ENCODE data around the gene CCNC. TPM values are rescaled to one million over a fixed set of nuclear protein-coding genes. Genes with fewer than 3 reads are reported as not detected.

Gene CCNC
- total RNA-seq, 5 donors from 2014 or later (not counting 1 experiment from before 2014, with no cell fraction given) = 33.9 to 42.0 (median 39.1) TPM

DNA sequence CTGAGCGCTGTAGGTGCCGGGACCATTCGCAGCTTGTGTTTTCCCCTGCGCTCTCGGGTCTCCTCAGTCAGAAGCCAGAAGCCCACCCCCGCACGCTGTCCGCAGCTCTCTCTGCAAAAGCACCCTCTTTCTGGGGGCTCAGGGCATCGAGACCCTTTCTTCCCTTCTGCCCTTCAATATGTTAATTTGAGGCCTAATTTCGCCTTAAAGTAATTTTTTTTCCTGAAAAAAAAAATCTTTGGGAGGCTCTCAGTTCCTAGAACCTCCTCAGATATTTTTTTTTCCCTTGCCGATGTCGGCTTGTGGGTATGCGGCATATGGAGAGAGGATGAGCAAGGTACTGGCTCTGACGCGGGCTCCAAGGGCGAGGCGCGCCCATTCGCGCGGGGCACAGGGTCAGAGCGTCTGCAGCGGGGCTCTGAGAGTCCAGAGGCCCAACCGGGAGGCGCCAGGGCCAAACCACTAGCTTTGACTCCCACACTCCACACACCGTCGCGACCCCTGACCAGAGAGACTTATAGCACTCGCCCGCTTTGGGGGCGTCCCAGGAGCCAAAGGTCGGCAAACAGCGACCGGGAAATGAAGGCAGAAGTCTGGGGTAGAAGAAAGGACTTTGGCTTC, 39.1 kb upstream of the CCNC start:
- Mint-ChIP-seq H3K27me3 (peaks cover 69 to 91% of the 10 kb centered on the region in 2 donors), H3K9me3 (peaks cover 0 to 10% (median 0%) of the 10 kb centered on the region in 3 donors), H3K4me1 (peaks cover 43 to 52% (median 52%) of the 10 kb centered on the region in 3 donors), H3K4me3 (no peak overlapping the region), H3K36me3 (no peaks in the 10 kb centered on the region), H3K27ac (no peak overlapping the region)
- DNase-seq (no peak), ATAC-seq (replicated peaks in 1 of 4) (no peak)
- 19% methylated on average over 11 of the region's 34 CpGs for WGBS (ENCODE audit: insufficient coverage)
- H3K36me3 ChIP-seq (ENCODE audit: control insufficient read depth in 2 of 2, extremely low read depth in 1 of 2, insufficient read depth in 1 of 2, low read length in 1 of 2) = no peaks in the 10 kb centered on the region
- CTCF ChIA-PET = no interaction called here
- H3K4me3 ChIP-seq (ENCODE audit: control insufficient read depth in 1 of 2, extremely low read depth in 1 of 2, low read length in 1 of 2) = no peak overlapping the region
- H3K9me3 ChIP-seq = no peaks in the 10 kb centered on the region
- H3K27me3 ChIP-seq (replicated peaks in 1 of 2; ENCODE audit: control insufficient read depth in 2 of 2, extremely low read depth in 1 of 2, insufficient read depth in 2 of 2, low read length in 1 of 2) = peaks cover 52 to 73% of the 10 kb centered on the region in 2 experiments
- no peak overlapping the region for H3K27ac ChIP-seq (ENCODE audit: low read length)
- peaks cover 21 to 48% of the 10 kb centered on the region in 2 experiments for H3K4me1 ChIP-seq (ENCODE audit: control insufficient read depth in 1 of 2, extremely low read depth in 1 of 2, insufficient read depth in 2 of 2, low read length in 2 of 2)
- POLR2A ChIA-PET = no interaction called here

DNA sequence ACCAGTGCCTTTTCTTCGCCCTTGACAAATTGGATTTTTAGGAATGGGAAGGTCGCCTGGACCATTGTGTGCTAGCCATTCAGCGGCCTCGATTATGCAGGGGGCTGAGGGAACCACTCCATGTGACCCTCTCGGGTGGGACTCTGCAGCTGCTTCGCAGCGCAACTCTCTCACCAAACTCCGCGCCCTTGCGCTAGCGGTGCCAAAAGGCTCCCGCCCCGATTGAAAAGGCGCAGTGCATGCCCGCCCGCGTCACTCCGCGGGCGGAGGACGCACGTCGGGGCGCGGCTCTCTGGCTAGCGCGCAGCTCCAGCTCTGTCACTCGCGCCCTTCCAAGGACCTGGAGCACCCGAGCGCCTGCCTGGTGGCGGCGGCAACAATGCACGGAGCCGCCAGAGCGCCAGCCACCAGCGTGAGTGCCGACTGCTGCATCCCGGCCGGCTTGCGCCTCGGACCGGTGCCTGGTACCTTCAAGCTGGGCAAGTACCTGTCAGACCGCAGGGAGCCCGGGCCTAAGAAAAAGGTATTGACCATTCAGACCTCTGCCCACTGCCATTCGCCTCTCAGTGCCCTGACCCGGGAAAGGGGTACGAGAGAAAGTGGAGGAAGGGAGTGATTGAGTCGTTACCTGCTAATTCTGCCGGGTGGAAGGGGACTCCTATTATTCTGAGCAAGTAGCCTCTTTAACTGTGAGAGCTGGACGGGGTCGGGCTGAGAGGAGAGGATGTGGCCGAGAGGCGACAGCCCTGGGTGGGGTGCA, 38.4 kb upstream of the CCNC start, which contains the start of gene PRDM13:
TSS of gene PRDM13 (plus strand) at position 178 of the 760 bp plus-strand sequence. CDS start at position 380, 202 bp downstream.
- WGBS (ENCODE audit: insufficient coverage) = 12% methylated on average over 48 of the region's 54 CpGs
- Mint-ChIP-seq H3K4me1 (peaks cover 45 to 56% (median 53%) of the 10 kb centered on the region in 3 donors), H3K27ac (peak within 1 kb of the TSS in 1 of 2 donors; percentile 58), H3K4me3 (no peak within 1 kb of the TSS), H3K27me3 (peaks cover 66 to 93% of the 10 kb centered on the region in 2 donors), H3K9me3 (peaks cover 0 to 10% (median 0%) of the 10 kb centered on the region in 3 donors), H3K36me3 (no peaks in the 10 kb centered on the region)
- ATAC-seq (replicated peaks in 1 of 4) = no peak
- H3K4me3 ChIP-seq (ENCODE audit: control insufficient read depth in 1 of 2, extremely low read depth in 1 of 2, low read length in 1 of 2) = peak within 1 kb of the TSS in 1 of 2 donors; percentile 19
- H3K36me3 ChIP-seq (ENCODE audit: control insufficient read depth in 2 of 2, extremely low read depth in 1 of 2, insufficient read depth in 1 of 2, low read length in 1 of 2) = no peaks in the 10 kb centered on the region
- H3K4me1 ChIP-seq (ENCODE audit: control insufficient read depth in 1 of 2, extremely low read depth in 1 of 2, insufficient read depth in 2 of 2, low read length in 2 of 2) = peaks cover 21 to 51% of the 10 kb centered on the region in 2 experiments
- no peak for DNase-seq
- no peaks in the 10 kb centered on the region for H3K9me3 ChIP-seq
- H3K27me3 ChIP-seq (replicated peaks in 1 of 2; ENCODE audit: control insufficient read depth in 2 of 2, extremely low read depth in 1 of 2, insufficient read depth in 2 of 2, low read length in 1 of 2) = peaks cover 52 to 74% of the 10 kb centered on the region in 2 experiments
- H3K27ac ChIP-seq (ENCODE audit: low read length) = no peak within 1 kb of the TSS
- POLR2A ChIA-PET = no interaction called here
- CTCF ChIA-PET = no interaction called here

DNA sequence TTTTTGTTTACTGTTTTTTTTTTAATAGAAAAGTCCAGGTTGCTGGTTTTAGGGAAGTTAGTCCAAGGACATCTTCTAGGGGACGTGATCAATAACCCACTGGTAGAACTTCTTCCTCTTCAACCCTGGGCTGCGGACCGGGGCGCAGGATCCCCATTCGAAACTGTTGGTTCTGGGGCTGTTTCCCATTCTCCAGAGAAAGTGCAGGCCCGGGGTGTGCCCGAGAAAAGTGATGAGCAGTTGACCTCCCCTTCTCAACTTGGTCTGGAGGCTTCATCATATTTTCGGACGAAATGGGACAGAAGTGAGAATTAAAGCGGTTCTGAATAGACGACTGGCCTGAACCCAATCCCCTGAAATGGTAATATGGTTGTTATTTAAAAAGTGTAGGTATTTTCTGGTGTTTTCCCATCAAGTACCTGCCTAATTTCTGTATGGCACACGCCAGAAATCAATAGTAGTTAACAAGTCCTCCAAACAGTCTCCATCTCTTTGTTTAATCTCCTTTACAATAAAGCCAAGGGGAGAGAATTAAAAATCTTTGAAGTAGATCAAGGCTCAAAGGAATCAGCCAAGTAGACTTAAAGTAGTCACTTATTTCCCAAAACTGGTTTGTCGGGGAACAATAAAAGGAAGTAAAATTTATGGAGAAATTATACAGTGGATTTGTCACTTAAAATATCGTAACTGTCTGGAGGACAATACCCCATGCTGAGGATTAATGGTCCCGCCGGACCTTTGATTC, 37.6 kb upstream of the CCNC start:
- H3K4me1 Mint-ChIP-seq = peaks cover 45 to 56% (median 52%) of the 10 kb centered on the region in 3 donors
- no peak overlapping the region for H3K4me3 Mint-ChIP-seq
- Histone ChIP-seq H3K27ac (ENCODE audit: low read length) (no peak overlapping the region), H3K4me1 (ENCODE audit: control insufficient read depth in 1 of 2, extremely low read depth in 1 of 2, insufficient read depth in 2 of 2, low read length in 2 of 2) (peaks cover 21 to 51% of the 10 kb centered on the region in 2 experiments), H3K27me3 (replicated peaks in 1 of 2; ENCODE audit: control insufficient read depth in 2 of 2, extremely low read depth in 1 of 2, insufficient read depth in 2 of 2, low read length in 1 of 2) (peaks cover 52 to 78% of the 10 kb centered on the region in 2 experiments), H3K9me3 (no peaks in the 10 kb centered on the region), H3K4me3 (ENCODE audit: control insufficient read depth in 1 of 2, extremely low read depth in 1 of 2, low read length in 1 of 2) (no peak overlapping the region), H3K36me3 (ENCODE audit: control insufficient read depth in 2 of 2, extremely low read depth in 1 of 2, insufficient read depth in 1 of 2, low read length in 1 of 2) (no peaks in the 10 kb centered on the region)
- WGBS (ENCODE audit: insufficient coverage) = 33% methylated on average over 3 of the region's 16 CpGs
- no peak for DNase-seq
- peak overlapping the region in 1 of 2 donors; percentile 58 for H3K27ac Mint-ChIP-seq
- no peaks in the 10 kb centered on the region for H3K36me3 Mint-ChIP-seq
- no peak for ATAC-seq (replicated peaks in 1 of 4)
- CTCF ChIA-PET = interaction anchor here (0.6 kb wide), 2 partner anchors 387 to 857 kb away, joined by 3 to 5 read pairs; no protein-coding TSS in a partner anchor
- H3K9me3 Mint-ChIP-seq = peaks cover 0 to 10% (median 0%) of the 10 kb centered on the region in 3 donors
- POLR2A ChIA-PET = interaction anchor here in 1 of 2 donors (0.7 kb wide), 1 partner anchor 747 kb away, joined by 3 read pairs; no protein-coding TSS in a partner anchor
- peaks cover 63 to 93% of the 10 kb centered on the region in 2 donors for H3K27me3 Mint-ChIP-seq

- Histone ChIP-seq H3K9me3 (no peaks in the 10 kb centered on the region), H3K36me3 (ENCODE audit: control insufficient read depth in 2 of 2, extremely low read depth in 1 of 2, insufficient read depth in 1 of 2, low read length in 1 of 2) (no peaks in the 10 kb centered on the region), H3K4me3 (ENCODE audit: control insufficient read depth in 1 of 2, extremely low read depth in 1 of 2, low read length in 1 of 2) (peak overlapping the region in 1 of 2 donors; percentile 44), H3K4me1 (ENCODE audit: control insufficient read depth in 1 of 2, extremely low read depth in 1 of 2, insufficient read depth in 2 of 2, low read length in 2 of 2) (peaks cover 17 to 51% of the 10 kb centered on the region in 2 experiments), H3K27me3 (replicated peaks in 1 of 2; ENCODE audit: control insufficient read depth in 2 of 2, extremely low read depth in 1 of 2, insufficient read depth in 2 of 2, low read length in 1 of 2) (peaks cover 54 to 78% of the 10 kb centered on the region in 2 experiments), H3K27ac (ENCODE audit: low read length) (no peak overlapping the region)
- DNase-seq (no peak), ATAC-seq (replicated peaks in 1 of 4) (no peak)
- CTCF ChIA-PET = interaction anchor here in 1 of 2 donors (0.6 kb wide), 1 partner anchor 858 kb away, joined by 3 read pairs; no protein-coding TSS in a partner anchor
- POLR2A ChIA-PET = interaction anchor here in 1 of 2 donors (0.7 kb wide), 1 partner anchor 746 kb away, joined by 3 read pairs; no protein-coding TSS in a partner anchor
- peaks cover 40 to 49% (median 43%) of the 10 kb centered on the region in 3 donors for H3K4me1 Mint-ChIP-seq
- no peaks in the 10 kb centered on the region for H3K36me3 Mint-ChIP-seq
- peak overlapping the region in 1 of 2 donors; percentile 10 for H3K27ac Mint-ChIP-seq
- H3K4me3 Mint-ChIP-seq = peak overlapping the region in 1 of 3 donors; percentile 79
- 22% methylated on average over 12 of the region's 20 CpGs for WGBS (ENCODE audit: insufficient coverage)
- peaks cover 0 to 10% (median 0%) of the 10 kb centered on the region in 3 donors for H3K9me3 Mint-ChIP-seq
- H3K27me3 Mint-ChIP-seq = peaks cover 60 to 91% of the 10 kb centered on the region in 2 donors
Measured at GRCh38 chr6:99605074-99605734, 36.7 kb upstream of the CCNC start.

GRCh38 chr6:99604166-99605073, 36.0 kb upstream of the CCNC start:
- peak overlapping the region; percentile 51 to 79 (median 64) for H3K4me3 Mint-ChIP-seq
- no peaks in the 10 kb centered on the region for H3K36me3 ChIP-seq (ENCODE audit: control insufficient read depth in 2 of 2, extremely low read depth in 1 of 2, insufficient read depth in 1 of 2, low read length in 1 of 2)
- no peak for DNase-seq
- peaks cover 12 to 51% of the 10 kb centered on the region in 2 experiments for H3K4me1 ChIP-seq (ENCODE audit: control insufficient read depth in 1 of 2, extremely low read depth in 1 of 2, insufficient read depth in 2 of 2, low read length in 2 of 2)
- H3K27ac Mint-ChIP-seq = peak overlapping the region in 1 of 2 donors; percentile 43
- ChIA-PET CTCF (interaction anchor here in 1 of 2 donors (0.7 kb wide), 1 partner anchor 14 kb away, joined by 3 read pairs; no protein-coding TSS in a partner anchor), POLR2A (no interaction called here)
- no peaks in the 10 kb centered on the region for H3K36me3 Mint-ChIP-seq
- ATAC-seq (replicated peaks in 1 of 4) = no peak
- 20% methylated on average over 11 of the region's 31 CpGs for WGBS (ENCODE audit: insufficient coverage)
- peak overlapping the region; percentile 41 to 83 for H3K4me3 ChIP-seq (ENCODE audit: control insufficient read depth in 1 of 2, extremely low read depth in 1 of 2, low read length in 1 of 2)
- peaks cover 60 to 92% of the 10 kb centered on the region in 2 donors for H3K27me3 Mint-ChIP-seq
- no peak overlapping the region for H3K27ac ChIP-seq (ENCODE audit: low read length)
- H3K27me3 ChIP-seq (replicated peaks in 1 of 2; ENCODE audit: control insufficient read depth in 2 of 2, extremely low read depth in 1 of 2, insufficient read depth in 2 of 2, low read length in 1 of 2) = peaks cover 54 to 78% of the 10 kb centered on the region in 2 experiments
- peaks cover 0 to 6% (median 0%) of the 10 kb centered on the region in 3 donors for H3K9me3 Mint-ChIP-seq
- H3K4me1 Mint-ChIP-seq = peaks cover 36 to 44% (median 38%) of the 10 kb centered on the region in 3 donors
- H3K9me3 ChIP-seq = no peaks in the 10 kb centered on the region

Data from T-cell (primary cell).